SK-N-SH treated with all-trans-retinoic acid at 6 μM for 48 hours (cell line): ENCODE results near the gene GJA4.

Experiments
- ARNTL ChIP-seq: fragments of 450-650 bp; formaldehyde crosslinking; IDR thresholded peaks from 2 replicates; pipeline ENCODE4 v1.5.0; 2020; ENCODE audit warnings: low read depth, mild to moderate bottlenecking, moderate library complexity, borderline replicate concordance
- CSDC2 ChIP-seq: fragments of 250-450 bp; sonication (Bioruptor Pico); IDR thresholded peaks from 2 replicates; pipeline ENCODE4 v1.5.0; 2020; ENCODE audit warnings: mild to moderate bottlenecking, moderate library complexity
- ESRRG ChIP-seq: fragments of 250-450 bp; sonication (Bioruptor Pico); IDR thresholded peaks from 2 replicates; pipeline ENCODE4 v1.6.1; 2021; ENCODE audit warnings: mild to moderate bottlenecking
- GLIS3 ChIP-seq: fragments of 250-450 bp; sonication (Bioruptor Pico); IDR thresholded peaks from 2 replicates; pipeline ENCODE4 v1.5.0; 2020; ENCODE audit warnings: mild to moderate bottlenecking, moderate library complexity
- ISL1 ChIP-seq: fragments of 250-450 bp; sonication (Bioruptor Pico); IDR thresholded peaks from 2 replicates; pipeline ENCODE4 v2.1.2; 2022; ENCODE audit warnings: mild to moderate bottlenecking, moderate library complexity
- RARB ChIP-seq: fragments of 250-450 bp; sonication (Bioruptor Pico); IDR thresholded peaks from 2 replicates; pipeline ENCODE4 v1.8.0; 2021; ENCODE audit warnings: mild to moderate bottlenecking, moderate library complexity
- TCF4 ChIP-seq: fragments of 250-450 bp; sonication (Bioruptor Pico); IDR thresholded peaks from 2 replicates; pipeline ENCODE4 v1.8.0; 2021; ENCODE audit warnings: mild to moderate bottlenecking, moderate library complexity, borderline replicate concordance
- ZC3H10 ChIP-seq: fragments of 250-450 bp; sonication (Bioruptor Pico); IDR thresholded peaks from 2 replicates; pipeline ENCODE4 v1.5.1; 2021; ENCODE audit warnings: mild to moderate bottlenecking, moderate library complexity
- ZFP3 ChIP-seq: fragments of 250-450 bp; sonication (Bioruptor Pico); IDR thresholded peaks from 2 replicates; pipeline ENCODE4 v1.5.0; 2020; ENCODE audit warnings: mild to moderate bottlenecking, moderate library complexity
- ZNF70 ChIP-seq: fragments of 450-650 bp; formaldehyde crosslinking; IDR thresholded peaks from 2 replicates; pipeline ENCODE4 v1.5.0; 2020; ENCODE audit warnings: mild to moderate bottlenecking, moderate library complexity
- ZNF8 ChIP-seq: fragments of 450-650 bp; formaldehyde crosslinking; IDR thresholded peaks from 2 replicates; pipeline ENCODE4 v1.5.0; 2020; ENCODE audit warnings: mild to moderate bottlenecking, moderate library complexity
- TF ChIP-seq, protein P1 (sequence below): fragments of 250-450 bp; sonication (Bioruptor Pico); IDR thresholded peaks from 2 replicates; pipeline ENCODE4 v1.8.0; 2021; ENCODE audit warnings: low read depth, mild to moderate bottlenecking, moderate library complexity, borderline replicate concordance
- TF ChIP-seq, protein P2 (sequence below): fragments of 250-450 bp; sonication (Bioruptor Pico); IDR thresholded peaks from 2 replicates; pipeline ENCODE4 v1.8.0; 2020; ENCODE audit warnings: mild to moderate bottlenecking, moderate library complexity, borderline replicate concordance

DNA sequence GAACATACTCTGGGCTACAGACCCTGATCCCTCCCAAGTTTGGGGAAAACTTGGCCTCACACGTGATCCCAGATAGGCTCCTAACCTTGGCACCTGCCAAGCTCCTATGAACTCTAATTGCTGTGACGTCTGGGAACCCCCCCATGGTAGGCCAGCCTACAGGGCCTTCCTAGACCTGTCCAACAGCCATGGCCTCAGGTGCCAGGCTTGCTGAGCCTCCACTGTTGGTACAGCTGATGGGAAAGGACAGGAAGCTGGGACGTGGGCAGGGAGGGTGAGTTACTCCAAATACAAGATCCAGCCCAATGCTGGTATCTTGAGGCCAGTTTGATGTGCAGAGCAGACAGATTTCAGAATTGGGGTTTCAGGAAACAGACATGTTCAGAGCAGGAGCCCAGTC, 47.6 kb downstream of the GJA4 start:
- TF ChIP-seq ARNTL (no peak), ISL1 (CRISPR knock-in tag) (no peak), RARB (CRISPR knock-in tag) (no peak), ZNF70 (CRISPR knock-in tag) (no peak), ZFP3 (CRISPR knock-in tag) (no peak), ESRRG (CRISPR knock-in tag) (no peak), ZNF8 (CRISPR knock-in tag) (no peak), GLIS3 (CRISPR knock-in tag) (no peak), TCF4 (CRISPR knock-in tag) (no peak), ZC3H10 (CRISPR knock-in tag) (no peak), CSDC2 (CRISPR knock-in tag) (no peak)
- TF ChIP-seq, protein P1, sequence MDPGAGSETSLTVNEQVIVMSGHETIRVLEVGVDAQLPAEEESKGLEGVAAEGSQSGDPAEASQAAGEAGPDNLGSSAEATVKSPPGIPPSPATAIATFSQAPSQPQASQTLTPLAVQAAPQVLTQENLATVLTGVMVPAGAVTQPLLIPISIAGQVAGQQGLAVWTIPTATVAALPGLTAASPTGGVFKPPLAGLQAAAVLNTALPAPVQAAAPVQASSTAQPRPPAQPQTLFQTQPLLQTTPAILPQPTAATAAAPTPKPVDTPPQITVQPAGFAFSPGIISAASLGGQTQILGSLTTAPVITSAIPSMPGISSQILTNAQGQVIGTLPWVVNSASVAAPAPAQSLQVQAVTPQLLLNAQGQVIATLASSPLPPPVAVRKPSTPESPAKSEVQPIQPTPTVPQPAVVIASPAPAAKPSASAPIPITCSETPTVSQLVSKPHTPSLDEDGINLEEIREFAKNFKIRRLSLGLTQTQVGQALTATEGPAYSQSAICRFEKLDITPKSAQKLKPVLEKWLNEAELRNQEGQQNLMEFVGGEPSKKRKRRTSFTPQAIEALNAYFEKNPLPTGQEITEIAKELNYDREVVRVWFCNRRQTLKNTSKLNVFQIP (CRISPR knock-in tag), result no peak
- TF ChIP-seq, protein P2, sequence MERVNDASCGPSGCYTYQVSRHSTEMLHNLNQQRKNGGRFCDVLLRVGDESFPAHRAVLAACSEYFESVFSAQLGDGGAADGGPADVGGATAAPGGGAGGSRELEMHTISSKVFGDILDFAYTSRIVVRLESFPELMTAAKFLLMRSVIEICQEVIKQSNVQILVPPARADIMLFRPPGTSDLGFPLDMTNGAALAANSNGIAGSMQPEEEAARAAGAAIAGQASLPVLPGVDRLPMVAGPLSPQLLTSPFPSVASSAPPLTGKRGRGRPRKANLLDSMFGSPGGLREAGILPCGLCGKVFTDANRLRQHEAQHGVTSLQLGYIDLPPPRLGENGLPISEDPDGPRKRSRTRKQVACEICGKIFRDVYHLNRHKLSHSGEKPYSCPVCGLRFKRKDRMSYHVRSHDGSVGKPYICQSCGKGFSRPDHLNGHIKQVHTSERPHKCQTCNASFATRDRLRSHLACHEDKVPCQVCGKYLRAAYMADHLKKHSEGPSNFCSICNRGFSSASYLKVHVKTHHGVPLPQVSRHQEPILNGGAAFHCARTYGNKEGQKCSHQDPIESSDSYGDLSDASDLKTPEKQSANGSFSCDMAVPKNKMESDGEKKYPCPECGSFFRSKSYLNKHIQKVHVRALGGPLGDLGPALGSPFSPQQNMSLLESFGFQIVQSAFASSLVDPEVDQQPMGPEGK (CRISPR knock-in tag), result no peak
